ENCODE results near the gene TREML1. TPM values are rescaled to one million over a fixed set of nuclear protein-coding genes. Genes with fewer than 3 reads are reported as not detected.

TREML1 gene
- total and polyA plus RNA-seq, 9 of the 15 experiments (the other 6 are each of a cell fraction or from before 2014, with no cell fraction given), result not detected

DNA sequence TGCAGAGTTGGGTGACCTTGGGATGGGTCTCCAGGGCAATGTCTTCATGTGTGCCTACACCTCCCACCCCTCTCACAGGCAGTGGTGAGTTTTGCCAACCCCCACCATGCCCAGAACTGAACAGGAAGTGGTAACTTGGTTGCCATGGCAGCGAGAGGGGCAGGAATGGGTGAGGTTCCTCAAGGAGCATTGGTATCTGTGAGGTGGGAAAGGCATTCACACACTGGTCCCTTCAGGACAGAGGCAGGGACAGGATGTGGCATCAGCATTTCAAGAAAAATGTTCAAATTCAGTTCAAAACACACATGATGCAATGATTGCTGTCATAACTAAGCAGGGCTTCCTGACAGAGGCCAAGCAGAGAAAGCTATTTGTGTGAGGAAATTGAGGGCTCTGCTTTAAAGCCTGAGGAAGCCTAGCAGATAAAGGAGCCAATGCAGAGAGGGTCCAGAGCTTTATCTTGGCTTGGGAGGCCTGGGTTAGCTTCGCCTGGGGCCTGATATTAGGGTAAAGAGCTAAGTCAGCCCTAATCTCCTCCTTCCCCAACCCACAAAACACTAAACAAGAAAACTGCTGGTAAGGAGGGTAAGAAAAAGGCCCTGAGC is 46.3 kb upstream of the TREML1 start (continued):
- TF ChIP-seq, protein P1, sequence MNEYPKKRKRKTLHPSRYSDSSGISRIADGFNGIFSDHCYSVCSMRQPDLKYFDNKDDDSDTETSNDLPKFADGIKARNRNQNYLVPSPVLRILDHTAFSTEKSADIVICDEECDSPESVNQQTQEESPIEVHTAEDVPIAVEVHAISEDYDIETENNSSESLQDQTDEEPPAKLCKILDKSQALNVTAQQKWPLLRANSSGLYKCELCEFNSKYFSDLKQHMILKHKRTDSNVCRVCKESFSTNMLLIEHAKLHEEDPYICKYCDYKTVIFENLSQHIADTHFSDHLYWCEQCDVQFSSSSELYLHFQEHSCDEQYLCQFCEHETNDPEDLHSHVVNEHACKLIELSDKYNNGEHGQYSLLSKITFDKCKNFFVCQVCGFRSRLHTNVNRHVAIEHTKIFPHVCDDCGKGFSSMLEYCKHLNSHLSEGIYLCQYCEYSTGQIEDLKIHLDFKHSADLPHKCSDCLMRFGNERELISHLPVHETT (CRISPR knock-in tag; conservative IDR thresholded peaks at IDR 0.05 in 1 of 2, IDR thresholded peaks at IDR 0.05 in 1 of 2), result no peak
- TF ChIP-seq, protein P2, sequence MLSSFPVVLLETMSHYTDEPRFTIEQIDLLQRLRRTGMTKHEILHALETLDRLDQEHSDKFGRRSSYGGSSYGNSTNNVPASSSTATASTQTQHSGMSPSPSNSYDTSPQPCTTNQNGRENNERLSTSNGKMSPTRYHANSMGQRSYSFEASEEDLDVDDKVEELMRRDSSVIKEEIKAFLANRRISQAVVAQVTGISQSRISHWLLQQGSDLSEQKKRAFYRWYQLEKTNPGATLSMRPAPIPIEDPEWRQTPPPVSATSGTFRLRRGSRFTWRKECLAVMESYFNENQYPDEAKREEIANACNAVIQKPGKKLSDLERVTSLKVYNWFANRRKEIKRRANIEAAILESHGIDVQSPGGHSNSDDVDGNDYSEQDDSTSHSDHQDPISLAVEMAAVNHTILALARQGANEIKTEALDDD (IDR thresholded peaks at IDR 0.05), result peak; percentile 79
- TF ChIP-seq, protein P3, sequence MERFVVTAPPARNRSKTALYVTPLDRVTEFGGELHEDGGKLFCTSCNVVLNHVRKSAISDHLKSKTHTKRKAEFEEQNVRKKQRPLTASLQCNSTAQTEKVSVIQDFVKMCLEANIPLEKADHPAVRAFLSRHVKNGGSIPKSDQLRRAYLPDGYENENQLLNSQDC (CRISPR knock-in tag; IDR thresholded peaks at IDR 0.05), result no peak
- TF ChIP-seq POLR2H (tag; IDR thresholded peaks at IDR 0.05; ENCODE audit: low read depth) (no peak), RUNX1 (IDR thresholded peaks at IDR 0.05; ENCODE audit: low read depth) (no peak), FIP1L1 (IDR thresholded peaks at IDR 0.05; ENCODE audit: low read depth, low read length, poor library complexity, severe bottlenecking) (no peak), SMAD4 (CRISPR knock-in tag; conservative IDR thresholded peaks at IDR 0.05) (no peak), TARDBP (IDR thresholded peaks at IDR 0.05) (no peak), CAMTA2 (CRISPR knock-in tag; conservative IDR thresholded peaks at IDR 0.05) (no peak), CREBBP (IDR thresholded peaks at IDR 0.05; ENCODE audit: low read depth, low read length) (no peak), PYGO2 (tag; IDR thresholded peaks at IDR 0.05) (no peak), ZNF146 (CRISPR knock-in tag; IDR thresholded peaks at IDR 0.05; ENCODE audit: unreplicated experiment) (no peak), CC2D1A (IDR thresholded peaks at IDR 0.05) (no peak)
- TF ChIP-seq, protein P4, sequence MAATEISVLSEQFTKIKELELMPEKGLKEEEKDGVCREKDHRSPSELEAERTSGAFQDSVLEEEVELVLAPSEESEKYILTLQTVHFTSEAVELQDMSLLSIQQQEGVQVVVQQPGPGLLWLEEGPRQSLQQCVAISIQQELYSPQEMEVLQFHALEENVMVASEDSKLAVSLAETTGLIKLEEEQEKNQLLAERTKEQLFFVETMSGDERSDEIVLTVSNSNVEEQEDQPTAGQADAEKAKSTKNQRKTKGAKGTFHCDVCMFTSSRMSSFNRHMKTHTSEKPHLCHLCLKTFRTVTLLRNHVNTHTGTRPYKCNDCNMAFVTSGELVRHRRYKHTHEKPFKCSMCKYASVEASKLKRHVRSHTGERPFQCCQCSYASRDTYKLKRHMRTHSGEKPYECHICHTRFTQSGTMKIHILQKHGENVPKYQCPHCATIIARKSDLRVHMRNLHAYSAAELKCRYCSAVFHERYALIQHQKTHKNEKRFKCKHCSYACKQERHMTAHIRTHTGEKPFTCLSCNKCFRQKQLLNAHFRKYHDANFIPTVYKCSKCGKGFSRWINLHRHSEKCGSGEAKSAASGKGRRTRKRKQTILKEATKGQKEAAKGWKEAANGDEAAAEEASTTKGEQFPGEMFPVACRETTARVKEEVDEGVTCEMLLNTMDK (IDR thresholded peaks at IDR 0.05; ENCODE audit: borderline replicate concordance, insufficient read depth, low read depth, low read length, poor library complexity, severe bottlenecking), result no peak
- TF ChIP-seq, protein P5, sequence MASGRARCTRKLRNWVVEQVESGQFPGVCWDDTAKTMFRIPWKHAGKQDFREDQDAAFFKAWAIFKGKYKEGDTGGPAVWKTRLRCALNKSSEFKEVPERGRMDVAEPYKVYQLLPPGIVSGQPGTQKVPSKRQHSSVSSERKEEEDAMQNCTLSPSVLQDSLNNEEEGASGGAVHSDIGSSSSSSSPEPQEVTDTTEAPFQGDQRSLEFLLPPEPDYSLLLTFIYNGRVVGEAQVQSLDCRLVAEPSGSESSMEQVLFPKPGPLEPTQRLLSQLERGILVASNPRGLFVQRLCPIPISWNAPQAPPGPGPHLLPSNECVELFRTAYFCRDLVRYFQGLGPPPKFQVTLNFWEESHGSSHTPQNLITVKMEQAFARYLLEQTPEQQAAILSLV (tag; IDR thresholded peaks at IDR 0.05), result peak; percentile 64; the same call in 1 of the 2 replicates
- TF ChIP-seq, protein P6, sequence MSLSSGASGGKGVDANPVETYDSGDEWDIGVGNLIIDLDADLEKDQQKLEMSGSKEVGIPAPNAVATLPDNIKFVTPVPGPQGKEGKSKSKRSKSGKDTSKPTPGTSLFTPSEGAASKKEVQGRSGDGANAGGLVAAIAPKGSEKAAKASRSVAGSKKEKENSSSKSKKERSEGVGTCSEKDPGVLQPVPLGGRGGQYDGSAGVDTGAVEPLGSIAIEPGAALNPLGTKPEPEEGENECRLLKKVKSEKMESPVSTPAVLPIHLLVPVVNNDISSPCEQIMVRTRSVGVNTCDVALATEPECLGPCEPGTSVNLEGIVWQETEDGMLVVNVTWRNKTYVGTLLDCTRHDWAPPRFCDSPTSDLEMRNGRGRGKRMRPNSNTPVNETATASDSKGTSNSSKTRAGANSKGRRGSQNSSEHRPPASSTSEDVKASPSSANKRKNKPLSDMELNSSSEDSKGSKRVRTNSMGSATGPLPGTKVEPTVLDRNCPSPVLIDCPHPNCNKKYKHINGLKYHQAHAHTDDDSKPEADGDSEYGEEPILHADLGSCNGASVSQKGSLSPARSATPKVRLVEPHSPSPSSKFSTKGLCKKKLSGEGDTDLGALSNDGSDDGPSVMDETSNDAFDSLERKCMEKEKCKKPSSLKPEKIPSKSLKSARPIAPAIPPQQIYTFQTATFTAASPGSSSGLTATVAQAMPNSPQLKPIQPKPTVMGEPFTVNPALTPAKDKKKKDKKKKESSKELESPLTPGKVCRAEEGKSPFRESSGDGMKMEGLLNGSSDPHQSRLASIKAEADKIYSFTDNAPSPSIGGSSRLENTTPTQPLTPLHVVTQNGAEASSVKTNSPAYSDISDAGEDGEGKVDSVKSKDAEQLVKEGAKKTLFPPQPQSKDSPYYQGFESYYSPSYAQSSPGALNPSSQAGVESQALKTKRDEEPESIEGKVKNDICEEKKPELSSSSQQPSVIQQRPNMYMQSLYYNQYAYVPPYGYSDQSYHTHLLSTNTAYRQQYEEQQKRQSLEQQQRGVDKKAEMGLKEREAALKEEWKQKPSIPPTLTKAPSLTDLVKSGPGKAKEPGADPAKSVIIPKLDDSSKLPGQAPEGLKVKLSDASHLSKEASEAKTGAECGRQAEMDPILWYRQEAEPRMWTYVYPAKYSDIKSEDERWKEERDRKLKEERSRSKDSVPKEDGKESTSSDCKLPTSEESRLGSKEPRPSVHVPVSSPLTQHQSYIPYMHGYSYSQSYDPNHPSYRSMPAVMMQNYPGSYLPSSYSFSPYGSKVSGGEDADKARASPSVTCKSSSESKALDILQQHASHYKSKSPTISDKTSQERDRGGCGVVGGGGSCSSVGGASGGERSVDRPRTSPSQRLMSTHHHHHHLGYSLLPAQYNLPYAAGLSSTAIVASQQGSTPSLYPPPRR (CRISPR knock-in tag; IDR thresholded peaks at IDR 0.05; ENCODE audit: borderline replicate concordance), result no peak

Data from K562 (cell line).